Right ventricle myocardium superior (tissue), 1 donor: ENCODE results near the gene FBXO2. TPM values are rescaled to one million over a fixed set of nuclear protein-coding genes. Genes with fewer than 3 reads are reported as not detected.
A peak's percentile ranks its signal among the peaks of the same experiment; 100 is the strongest.

Source experiments
- ATAC-seq: fragments of 200-7000 bp; cut with Tn5 transposase; one replicate; pipeline ENCODE4 v1.9.1; 2020; ENCODE audit warnings: mild to moderate bottlenecking; ENCODE audit not compliant: poor library complexity
- DNase-seq: peaks from one replicate; pipeline ENCODE4 v3.0.0-alpha.2; 2020
- intact Hi-C: fragments of 100-400 bp; cut with DNase I; formaldehyde crosslinking; loops from one replicate; pipeline ENCODE4 v1.11.2; 2022
- long read RNA-seq: library from polyadenylated mRNA; unstranded; transcript quantifications from one replicate; pipeline ENCODE4 v2.0.0, GENCODE V29; 2021
- total RNA-seq: library from RNA; stranded (reverse); fragmentation: NEBNext Ultra II Directional; extraction: Animal tissue kit (Norgen Biotek cat#: 25700); gene quantifications from one replicate; pipeline ENCODE4 v1.2.1, GENCODE V29; 2021
- donor health status: DM: no; HTN: yes; CAD: no; lungs with severe emphysema.

Gene FBXO2, protein sequence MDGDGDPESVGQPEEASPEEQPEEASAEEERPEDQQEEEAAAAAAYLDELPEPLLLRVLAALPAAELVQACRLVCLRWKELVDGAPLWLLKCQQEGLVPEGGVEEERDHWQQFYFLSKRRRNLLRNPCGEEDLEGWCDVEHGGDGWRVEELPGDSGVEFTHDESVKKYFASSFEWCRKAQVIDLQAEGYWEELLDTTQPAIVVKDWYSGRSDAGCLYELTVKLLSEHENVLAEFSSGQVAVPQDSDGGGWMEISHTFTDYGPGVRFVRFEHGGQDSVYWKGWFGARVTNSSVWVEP
- total RNA-seq, result 2.3 TPM
- long read RNA-seq, transcript FBXO2-201 (6 exons, 1,560 nt), result major isoform, 6 of 8 reads
- long read RNA-seq, partial matches to known transcripts, result 1 of 8 reads
- long read RNA-seq, other reads (novel, unspliced or antisense), result 1 of 8 reads

DNA sequence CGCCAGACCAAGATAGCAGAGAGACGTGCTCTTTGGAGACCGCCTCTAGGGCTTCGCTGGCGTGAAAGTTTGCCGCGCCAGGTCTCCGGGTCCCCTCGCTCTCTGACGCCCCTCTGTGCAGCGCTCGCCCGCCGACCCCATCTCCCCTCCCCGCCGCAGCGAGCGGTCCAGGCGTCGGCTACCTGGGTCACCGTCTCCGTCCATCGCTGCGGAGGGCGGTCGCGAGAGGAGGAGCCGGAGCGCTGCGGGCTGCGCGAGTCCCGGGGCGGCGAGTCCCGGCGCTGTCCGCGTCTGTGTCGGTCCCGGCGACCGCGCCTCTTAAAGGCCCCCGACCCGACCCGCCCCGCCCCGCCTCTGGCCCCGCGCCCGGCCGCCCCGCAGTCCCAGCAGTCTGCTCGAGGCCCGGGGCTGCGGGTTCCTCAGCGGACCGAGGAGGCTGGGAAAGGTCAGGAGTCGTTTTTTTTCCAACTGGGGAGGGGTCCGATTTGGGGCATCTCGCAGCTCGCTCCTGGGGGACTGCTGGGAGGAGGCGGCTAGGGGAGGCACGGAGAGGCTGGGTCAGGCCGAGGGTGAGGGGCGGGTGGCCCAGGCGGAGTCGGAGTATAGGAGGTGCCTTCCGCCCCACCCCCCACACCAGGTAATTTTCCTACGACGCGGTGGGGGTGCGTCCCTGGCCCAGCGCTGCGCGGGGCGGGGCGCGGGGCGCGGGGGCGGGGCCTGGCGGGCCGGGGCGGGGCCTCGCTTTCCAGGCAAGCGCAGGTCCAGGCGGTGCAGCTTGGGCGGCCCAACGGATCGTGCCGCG, at the start of gene FBXO2, which contains the start of gene FBXO44:
Gene FBXO2, minus strand, starts transcription at position 293 of the 802 bp plus-strand sequence. Its CDS starts 89 bp downstream, at position 204.
Gene FBXO44, plus strand, starts transcription at position 741 of the 802 bp plus-strand sequence. CDS start 959 bp downstream, outside the sequence.
- peak; percentile 86 for ATAC-seq

DNA sequence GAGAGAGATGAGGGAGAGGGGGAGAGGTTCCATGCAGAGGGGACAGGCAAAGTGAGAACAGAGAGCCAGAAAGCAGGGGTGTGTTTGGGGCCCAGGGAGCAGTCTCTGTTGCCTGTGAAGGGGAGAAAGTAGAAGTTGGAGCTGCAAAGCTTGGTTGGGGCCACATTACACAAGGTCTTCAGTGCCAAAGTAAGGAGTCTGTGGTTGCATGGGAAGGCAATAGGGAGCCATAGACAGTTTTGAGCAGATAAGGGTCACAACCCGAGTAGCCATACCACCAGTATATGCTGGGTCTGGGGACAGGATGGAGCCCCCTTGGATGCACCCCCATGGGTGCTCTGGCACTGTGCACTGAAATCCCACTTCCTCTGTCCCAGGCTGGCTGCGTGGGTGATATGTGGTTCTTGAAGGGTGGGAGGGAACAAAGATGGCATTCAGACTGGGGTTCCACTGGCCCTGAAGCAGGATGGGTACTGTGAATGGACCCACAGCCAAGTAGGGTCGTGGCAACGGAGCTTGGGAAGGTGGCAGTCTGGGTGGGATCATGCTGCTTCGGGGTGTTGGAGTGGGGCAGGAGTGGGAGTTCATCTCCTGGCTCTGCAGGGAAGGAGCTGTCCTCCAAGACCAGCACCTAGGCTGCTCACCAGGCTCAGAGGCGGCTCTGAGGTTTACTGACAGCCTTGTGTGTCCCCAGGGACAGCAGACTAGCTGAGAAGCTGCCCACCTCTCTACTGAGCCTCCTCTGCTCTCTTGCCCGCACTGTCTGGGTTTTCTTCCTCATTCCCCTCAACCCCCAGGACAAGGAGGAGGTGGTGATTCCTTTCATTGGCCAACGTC, 49.3 kb upstream of the FBXO2 start:
- intact Hi-C loops, result no loop called here
- no peak for DNase-seq
- ATAC-seq, result no peak

More for the DNA sequence above, at the start of gene FBXO2, which contains the start of gene FBXO44:
- peak; percentile 72 for DNase-seq
- intact Hi-C loops, result loop anchor here (5.0 kb wide), 1 partner anchor 63 kb away; no protein-coding TSS in a partner anchor

DNA sequence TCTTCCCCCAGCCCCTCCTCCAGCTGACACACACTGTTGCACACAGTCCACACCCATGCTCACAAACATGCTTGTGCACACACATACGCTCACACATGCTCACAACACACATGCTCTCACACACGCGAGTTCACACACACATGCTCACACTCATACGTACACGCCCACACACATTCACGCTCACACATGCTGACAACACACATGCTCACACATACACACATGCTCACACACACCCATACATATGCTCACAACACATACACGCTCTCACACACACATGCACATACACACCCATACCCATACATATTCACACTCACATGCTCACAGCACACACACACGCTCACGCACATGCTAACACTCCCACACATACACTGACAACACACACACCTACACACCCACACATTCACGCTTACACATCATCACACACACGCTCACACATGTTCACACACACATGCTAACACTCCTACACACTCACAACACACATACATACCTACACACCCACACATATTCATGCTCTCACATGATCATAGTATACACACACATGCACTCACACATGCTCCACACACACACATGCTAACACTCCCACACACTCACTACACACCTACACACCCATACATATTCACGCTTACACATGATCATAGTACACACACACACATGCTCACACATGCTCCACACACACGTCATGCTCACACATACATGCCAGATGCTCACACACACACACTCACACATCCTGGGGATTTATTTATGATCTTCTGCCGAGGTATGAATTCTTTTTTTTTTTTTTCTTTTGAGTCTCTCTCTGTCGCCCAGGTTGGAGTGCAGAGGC, 48.0 kb upstream of the FBXO2 start:
- ATAC-seq (no peak), DNase-seq (no peak)
- intact Hi-C loops, result no loop called here

DNA sequence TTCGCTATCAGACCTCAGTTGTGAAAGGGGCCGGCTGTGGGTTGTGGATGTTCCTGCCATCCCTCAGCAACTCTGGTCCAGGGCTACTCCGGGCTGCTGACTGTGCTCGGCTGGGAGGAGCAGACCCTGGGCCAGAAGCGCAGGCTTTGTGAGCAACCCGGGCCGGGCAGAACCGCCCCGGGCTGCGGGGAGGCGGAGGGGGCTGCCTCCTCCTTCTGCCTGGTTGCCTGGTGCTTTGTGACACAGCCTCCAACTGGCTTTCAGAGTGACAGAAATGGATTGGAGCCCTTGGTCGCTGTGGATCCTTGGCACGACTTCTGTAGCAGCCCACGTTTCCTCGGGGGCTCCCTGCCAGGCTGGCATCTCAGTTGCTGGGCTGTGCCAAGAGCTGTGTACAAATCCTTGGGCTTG, 47.3 kb upstream of the FBXO2 start:
- intact Hi-C loops, result no loop called here
- peak; percentile 36 for ATAC-seq
- DNase-seq, result no peak

DNA sequence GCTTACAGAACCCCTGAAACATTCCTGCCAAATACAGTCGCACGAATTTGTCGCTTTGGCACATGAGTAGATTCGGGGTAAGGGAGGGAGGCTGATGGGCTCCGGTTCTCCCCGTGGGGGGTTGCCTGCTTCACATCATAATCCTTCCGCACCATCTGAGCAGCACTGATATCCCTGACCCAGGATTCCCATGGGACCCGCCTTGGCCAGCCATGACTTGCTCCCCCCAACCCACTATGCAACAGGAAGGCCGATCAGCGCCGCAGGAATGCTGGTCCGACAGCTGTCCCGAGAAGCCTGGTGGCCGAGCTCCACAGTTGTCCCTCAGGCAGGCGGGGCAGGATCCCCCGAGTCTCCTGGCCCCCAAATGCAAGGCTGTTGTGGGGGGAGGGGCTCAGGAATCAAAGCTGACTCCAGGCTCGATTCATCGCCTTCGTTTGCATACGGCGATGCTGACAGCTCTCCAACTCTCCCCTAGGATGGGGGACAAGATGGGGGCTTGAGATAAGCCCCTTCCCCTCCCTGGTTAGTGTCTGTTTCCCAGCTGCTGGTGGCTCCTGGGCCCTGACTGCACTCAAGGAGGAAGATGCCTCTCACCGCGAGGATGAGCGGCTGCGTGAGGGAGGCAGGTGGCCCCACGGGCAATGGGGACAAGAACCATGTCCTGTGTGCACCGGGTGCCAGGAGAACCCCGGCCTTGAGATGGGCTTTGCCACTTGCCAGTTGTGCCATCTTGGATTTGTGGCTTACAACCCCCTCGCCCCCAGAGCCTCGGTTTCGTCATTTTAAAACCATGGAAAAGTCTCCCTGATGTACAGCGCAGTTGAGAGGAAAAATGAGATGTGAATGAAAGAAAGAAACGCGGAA, 46.6 kb upstream of the FBXO2 start:
- intact Hi-C loops, result no loop called here
- no peak for ATAC-seq
- DNase-seq, result no peak

DNA sequence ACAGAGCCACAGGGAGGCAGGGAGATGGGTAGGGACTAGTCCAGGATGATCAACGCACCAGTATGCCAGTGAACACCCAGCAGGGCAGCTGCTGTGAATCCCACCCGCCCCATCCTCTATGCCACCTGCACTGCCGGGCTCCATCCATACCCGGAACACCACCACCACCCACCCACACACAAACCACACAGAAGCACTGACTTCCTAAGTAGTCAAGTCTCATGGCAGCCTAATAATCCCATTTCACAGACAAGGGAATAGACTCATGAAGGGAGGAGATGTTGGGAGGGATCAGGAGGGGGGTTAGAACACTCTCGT, 43.6 kb upstream of the FBXO2 start:
- ATAC-seq (no peak), DNase-seq (no peak)

DNA sequence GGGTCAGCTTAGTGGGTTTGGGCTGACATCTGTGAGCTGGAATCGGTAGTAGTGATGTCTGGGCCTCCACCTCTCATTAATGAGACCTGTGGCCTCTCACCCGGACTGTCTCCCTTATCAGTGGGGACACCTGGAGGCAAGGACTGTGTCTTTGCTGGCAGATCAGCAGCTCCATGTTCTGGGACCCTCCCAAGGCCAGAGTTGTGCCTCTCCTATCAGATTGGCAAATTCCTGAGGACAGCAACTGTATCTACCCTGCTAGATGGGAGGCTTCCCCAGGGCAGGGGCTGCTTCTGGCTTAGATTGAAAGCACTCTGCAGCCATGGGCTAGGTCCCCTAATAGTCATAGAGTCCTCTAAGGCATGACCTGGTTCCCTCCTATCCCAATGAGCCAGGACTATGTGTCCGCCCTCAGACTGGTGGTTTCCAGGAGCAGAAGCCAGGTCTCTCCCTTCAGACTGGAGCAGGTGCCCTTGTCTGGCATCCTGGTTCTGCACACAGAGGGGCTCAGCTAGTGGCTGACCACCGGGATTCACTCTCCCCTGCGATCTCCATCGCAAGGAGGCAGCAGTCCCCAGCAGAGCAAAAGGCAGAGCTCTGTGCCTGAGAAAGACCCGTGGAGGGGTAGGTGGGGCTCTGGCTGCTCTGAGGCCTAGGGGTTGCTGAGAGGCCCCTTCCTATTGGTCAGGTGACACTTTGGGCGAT, 43.1 kb upstream of the FBXO2 start:
- intact Hi-C loops, result no loop called here
- ATAC-seq (no peak), DNase-seq (no peak)

More for the DNA sequence above, 43.6 kb upstream of the FBXO2 start:
- intact Hi-C loops, result no loop called here

DNA sequence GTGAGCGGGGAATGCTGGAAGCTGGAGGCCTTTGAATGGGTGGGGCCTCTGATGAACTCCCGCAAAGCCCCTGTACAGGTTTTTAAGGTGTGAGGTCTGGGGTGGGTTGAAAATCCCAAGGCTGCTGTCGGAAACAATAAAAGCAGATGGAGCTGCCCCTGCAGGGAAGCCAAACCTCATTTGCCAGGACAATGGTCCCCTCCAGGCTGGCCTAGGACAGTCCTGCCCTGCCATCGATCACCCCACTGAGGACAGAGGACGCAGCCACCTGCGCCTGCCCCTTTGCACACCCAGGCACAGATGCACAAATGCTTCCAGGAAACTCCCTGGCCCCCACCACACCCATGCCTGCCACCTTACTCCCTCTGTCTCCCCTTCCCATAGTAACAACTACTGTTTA, 41.6 kb upstream of the FBXO2 start:
- no peak for ATAC-seq
- DNase-seq, result no peak
- intact Hi-C loops, result no loop called here

DNA sequence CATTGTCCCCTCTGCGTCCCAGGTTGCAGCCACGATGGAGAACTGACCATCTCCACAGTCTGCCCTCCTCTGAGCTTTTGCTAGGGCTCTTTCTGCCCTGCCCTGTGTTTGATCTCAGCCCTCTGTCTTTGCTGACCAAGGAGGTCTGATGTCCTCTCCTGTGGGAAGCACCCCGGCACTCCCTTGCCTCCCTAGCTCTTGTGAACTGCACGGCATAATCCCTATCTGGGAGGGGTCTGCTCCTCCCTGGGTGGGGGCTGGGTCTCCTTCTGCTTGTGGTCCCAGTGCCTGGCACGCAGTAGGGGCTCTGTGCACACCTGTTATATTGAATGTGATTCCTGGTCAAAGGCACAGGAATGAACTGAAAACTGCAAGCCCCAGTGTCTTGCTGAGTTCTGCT, 39.7 kb upstream of the FBXO2 start:
- ATAC-seq (no peak), DNase-seq (no peak)
- intact Hi-C loops, result no loop called here

DNA sequence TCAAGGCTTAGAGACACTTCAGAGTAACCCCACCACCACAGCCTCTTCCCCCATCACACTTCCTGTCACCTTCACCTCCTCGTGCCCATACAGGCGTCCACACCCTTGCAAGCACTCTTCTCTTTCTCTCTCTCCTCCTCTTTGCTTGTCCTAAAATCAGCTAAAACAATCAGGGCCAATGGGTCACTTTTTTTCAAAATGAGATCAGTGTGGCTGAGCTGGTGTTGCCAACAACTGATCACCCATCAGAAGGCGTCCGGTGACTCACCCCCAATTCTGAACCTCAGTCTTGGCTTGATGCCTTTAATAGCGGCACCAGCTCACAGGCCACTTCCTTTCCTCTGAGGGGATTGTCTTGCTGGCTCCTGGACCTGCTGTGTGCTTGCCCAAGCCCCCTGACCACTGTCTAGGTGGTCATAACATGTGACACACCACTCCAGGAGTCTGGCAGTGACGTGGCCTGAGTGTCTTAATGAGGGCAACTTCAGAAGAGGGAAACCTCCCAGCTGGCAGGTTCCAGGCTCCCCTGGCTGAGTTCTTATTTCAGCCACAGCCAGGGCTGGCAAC, 38.9 kb upstream of the FBXO2 start:
- peak; percentile 29 for ATAC-seq
- DNase-seq, result no peak

DNA sequence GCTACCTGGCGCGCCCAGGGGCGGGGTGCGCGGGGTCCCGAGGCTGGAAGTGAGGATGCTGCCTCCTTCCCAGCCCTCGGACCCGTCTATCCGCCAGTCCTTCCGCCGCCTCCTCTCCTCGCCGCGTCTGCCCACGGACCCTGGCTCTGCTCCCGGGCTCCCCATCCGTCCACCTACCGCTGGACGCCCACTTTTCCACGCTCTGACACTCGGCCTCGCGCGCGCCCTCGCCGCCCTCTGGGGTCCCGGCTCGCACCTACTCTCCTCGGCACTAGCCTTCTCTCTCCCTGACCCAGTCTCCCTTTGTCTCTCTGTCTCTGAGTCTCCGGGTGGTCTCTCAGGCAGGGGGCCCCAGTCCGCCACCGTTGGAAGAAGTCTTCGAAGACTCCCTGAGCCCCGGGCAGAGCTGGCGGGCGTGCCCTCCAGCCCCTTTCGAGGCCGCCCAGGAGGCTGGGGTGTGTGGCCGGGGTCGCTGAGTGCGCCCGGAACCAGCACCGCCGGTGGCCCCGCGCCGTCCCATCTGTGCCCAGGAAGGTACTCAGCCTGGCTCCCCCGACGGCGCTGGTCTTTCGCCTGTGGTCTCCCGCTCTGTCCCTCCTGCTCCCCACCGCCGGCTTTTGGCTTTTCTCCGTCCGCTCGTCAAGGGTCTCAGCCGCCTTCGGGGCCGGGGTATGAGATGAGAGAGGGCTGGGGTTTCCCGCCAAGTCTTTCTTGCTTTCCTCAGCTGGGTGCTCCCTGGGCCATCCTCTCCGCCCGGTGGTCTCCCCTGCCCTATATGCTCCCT, 37.9 kb upstream of the FBXO2 start:
- intact Hi-C loops, result no loop called here
- ATAC-seq (no peak), DNase-seq (no peak)

More for the DNA sequence above, 38.9 kb upstream of the FBXO2 start:
- intact Hi-C loops, result no loop called here

DNA sequence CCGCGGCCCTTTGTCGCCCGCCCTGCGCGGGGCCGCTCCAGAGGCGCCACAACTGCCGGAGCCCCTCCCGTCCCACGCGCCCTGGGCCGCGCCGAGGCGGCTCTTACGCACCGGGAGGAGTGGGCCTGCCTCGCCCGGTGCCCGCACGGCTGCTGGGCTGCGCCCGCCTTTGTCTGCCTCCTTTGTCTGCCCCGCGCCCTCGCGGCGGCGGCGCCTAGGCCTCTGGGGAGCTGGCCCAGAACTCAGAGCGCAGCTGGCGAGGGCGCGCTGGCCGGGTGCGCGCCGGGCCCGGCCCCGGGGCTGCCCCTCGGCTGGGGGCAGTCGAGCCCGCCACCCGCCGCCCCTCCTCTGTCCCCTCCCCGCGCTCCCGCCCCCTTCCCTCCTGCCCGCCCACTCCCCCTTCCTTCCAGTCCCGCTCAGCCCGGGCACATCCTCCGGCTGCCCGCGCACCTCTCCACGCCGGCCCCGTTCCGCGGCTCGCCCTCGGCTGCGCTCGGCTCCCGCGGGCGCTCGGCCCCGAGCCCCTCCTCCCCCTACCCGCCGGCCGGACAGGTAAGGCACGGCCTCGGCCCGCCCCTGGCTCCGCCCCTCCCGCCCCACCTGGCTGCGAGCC, 37.2 kb upstream of the FBXO2 start, which contains the start of gene DRAXIN:
Gene DRAXIN, plus strand, starts transcription at position 409 of the 613 bp plus-strand sequence. CDS start 14,549 bp downstream, outside the sequence.
- intact Hi-C loops, result no loop called here
- ATAC-seq, result no peak
- DNase-seq, result no peak

DNA sequence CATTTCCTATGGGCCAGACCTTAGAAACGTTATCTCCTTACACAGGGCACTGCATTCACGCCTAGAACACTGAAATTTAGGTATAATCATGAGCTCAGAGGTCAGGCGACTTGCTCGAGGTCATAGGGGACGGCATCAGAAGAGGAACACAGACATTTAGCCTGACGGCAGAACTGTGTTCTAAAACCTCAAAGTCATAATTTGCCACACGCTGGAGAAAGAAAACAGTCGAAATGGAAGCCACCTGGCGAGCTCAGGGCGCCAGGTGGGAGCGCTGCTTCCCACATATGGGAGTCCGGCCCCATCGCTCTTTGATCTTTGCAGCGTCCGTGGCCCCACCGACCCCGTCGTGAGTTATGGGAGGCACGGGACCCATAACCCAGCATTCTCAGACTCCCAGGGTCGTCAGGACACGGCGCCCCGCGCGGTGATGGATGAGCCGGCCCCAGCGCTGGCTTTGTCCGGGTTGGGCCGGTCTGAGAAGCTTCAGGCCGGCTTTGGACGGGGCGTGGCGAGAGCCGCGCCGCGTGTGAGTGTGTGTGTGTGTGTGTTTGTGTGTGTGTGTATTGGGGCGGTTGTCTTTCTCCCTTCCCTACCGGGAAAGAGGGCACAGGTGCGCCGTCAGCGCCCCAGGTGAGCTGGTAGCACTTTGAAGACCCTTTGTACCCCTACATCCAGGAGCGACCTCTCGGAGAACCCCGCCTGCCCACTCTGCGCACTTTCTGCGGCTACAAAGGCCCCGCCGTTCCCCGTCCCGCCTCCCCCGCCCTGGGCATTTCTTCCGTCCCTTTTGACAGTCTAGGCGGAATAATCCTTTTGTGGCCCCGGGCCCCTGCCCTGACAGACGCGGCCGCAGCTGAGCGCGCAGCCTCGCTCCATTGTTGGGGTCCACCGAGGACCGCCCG, 36.4 kb upstream of the FBXO2 start:
- intact Hi-C loops, result no loop called here
- DNase-seq (no peak), ATAC-seq (no peak)

DNA sequence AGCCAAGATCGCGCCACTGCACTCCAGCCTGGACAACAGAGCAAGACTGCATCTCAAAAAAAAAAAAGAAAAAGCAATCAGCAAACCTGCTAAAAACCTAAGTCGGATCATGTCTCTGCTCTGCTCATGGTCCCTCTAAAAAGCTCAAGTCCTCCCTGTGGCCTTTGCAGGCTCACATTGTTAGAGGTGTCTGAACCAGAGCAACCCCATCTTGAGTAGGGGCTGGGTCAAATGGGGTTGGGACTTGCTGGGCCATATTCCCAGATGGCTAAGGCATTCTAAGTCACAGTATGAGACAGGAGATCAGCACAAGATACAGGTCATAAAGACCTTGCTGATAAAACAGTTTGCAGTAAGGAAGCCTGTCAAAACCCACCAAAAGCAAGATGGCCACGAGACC, 34.3 kb upstream of the FBXO2 start:
- no peak for DNase-seq

More for the DNA sequence above, 34.3 kb upstream of the FBXO2 start:
- ATAC-seq, result no peak
- intact Hi-C loops, result no loop called here
